K562 (cell line): Measurements from ENCODE around the gene ARL11. TPM values are rescaled to one million over a fixed set of nuclear protein-coding genes. Genes with fewer than 3 reads are reported as not detected.
A peak's percentile ranks its signal among the peaks of the same experiment; 100 is the strongest.

ENCODE experiments used
- ATAC-seq: fragments of 200-7000 bp; cut with Tn5 transposase; 3 replicates; pipeline ENCODE4 v1.9.1; 2020; ENCODE audit warnings: moderate library complexity
- BruUV-seq: library from RNA; stranded (reverse); fragments of 400-500 nt; replicated peaks from 2 replicates; lab custom pipeline; 2021; lab: Mats Ljungman, UMichigan
- CTCF ChIA-PET: fragments of 300-600 bp; formaldehyde crosslinking; extraction: SDS; loops from one replicate; lab custom pipeline; 2021; ENCODE audit warnings: low intra/inter-chr PET ratio; lab: Yijun Ruan, JAX
- POLR2A ChIA-PET: fragments of 300-600, 350-650 bp; sonication (Branson Sonifier 250); formaldehyde crosslinking; extraction: SDS; loops from one replicate; lab custom pipeline; 2021; ENCODE audit warnings: antibody characterized with exemption, inconsistent platforms; lab: Yijun Ruan, JAX
- DNase-seq, 4 experiments: peaks; one replicate each; pipeline versions ENCODE4 v3.0.0 to v3.0.0-alpha.2; 2011 to 2018; ENCODE audit warnings: low spot score in 3 of 4, mixed read lengths in 3 of 4; ENCODE audit errors: extremely low read depth in 1 of 4
- FAIRE-seq: peaks from 2 replicates; lab custom pipeline; 2011; peaks lifted over from hg19 to GRCh38; lab: Jason Lieb, UNC
- H2AFZ ChIP-seq: 2 replicates; pipeline ENCODE4 v1.6.0; 2011; ENCODE audit warnings: low read depth, low read length, control low read depth, inconsistent platforms
- H3K27ac ChIP-seq: fragments of 200-600 bp; 3 replicates; pipeline ENCODE4 v1.8.0; 2011; ENCODE audit warnings: low read depth, mild to moderate bottlenecking, control low read depth, inconsistent platforms, low read length, moderate library complexity, mixed read lengths; ENCODE audit errors: extremely low read depth
- H3K27me3 ChIP-seq, 2 experiments: fragments of 300-600 bp in 1 of 2; 2 replicates in 1 of 2; 3 replicates in 1 of 2; pipeline versions ENCODE4 v1.6.0 to v1.8.0; 2011; ENCODE audit warnings: inconsistent platforms in 2 of 2, low read length in 2 of 2, mild to moderate bottlenecking in 1 of 2, mixed read lengths in 1 of 2, moderate library complexity in 1 of 2; ENCODE audit not compliant: control insufficient read depth in 2 of 2, insufficient read depth in 2 of 2
- H3K36me3 ChIP-seq: fragments of 300-600 bp; 3 replicates; pipeline ENCODE4 v1.8.0; 2011; ENCODE audit warnings: mild to moderate bottlenecking, low read length, inconsistent platforms; ENCODE audit not compliant: control insufficient read depth, insufficient read depth
- H3K4me1 ChIP-seq, 2 experiments: fragments of 200-600 bp in 1 of 2; replicated peaks in 1 of 2; 2 replicates in 1 of 2; 3 replicates in 1 of 2; pipeline versions ENCODE4 v1.5.1 to v1.8.0; 2011; ENCODE audit warnings: inconsistent platforms in 2 of 2, low read length in 2 of 2, mild to moderate bottlenecking in 1 of 2, mixed read lengths in 1 of 2, moderate library complexity in 1 of 2; ENCODE audit not compliant: control insufficient read depth in 2 of 2, insufficient read depth in 2 of 2
- H3K4me2 ChIP-seq: 2 replicates; pipeline ENCODE4 v1.6.1; 2011; ENCODE audit warnings: low read length, control low read depth, inconsistent platforms, mixed read lengths; ENCODE audit not compliant: insufficient read depth
- H3K4me3 ChIP-seq: fragments of 200-600 bp; sonication (generic), shearing (Covaris generic); 2 replicates; pipeline ENCODE4 v1.5.1; 2016; ENCODE audit warnings: control low read depth, inconsistent platforms
- H3K79me2 ChIP-seq: fragments of 200-600 bp; 3 replicates; pipeline ENCODE4 v1.8.0; 2011; ENCODE audit warnings: low read length, inconsistent platforms; ENCODE audit not compliant: control insufficient read depth, insufficient read depth
- H3K9ac ChIP-seq, 2 experiments: 2 replicates each; pipeline versions ENCODE4 v1.6.0 to v1.6.1; 2011; ENCODE audit warnings: low read depth in 2 of 2, low read length in 2 of 2, control low read depth in 1 of 2, inconsistent platforms in 1 of 2, mild to moderate bottlenecking in 1 of 2, mixed read lengths in 1 of 2; ENCODE audit not compliant: insufficient read depth in 1 of 2
- H3K9me1 ChIP-seq: one replicate; pipeline ENCODE4 v1.6.0; 2011; ENCODE audit warnings: inconsistent platforms, mild to moderate bottlenecking, low read length, moderate library complexity; ENCODE audit not compliant: control insufficient read depth, insufficient read depth
- H3K9me3 ChIP-seq: replicated peaks from 2 replicates; pipeline ENCODE4 v1.5.1; 2011; ENCODE audit warnings: low read depth, low read length, inconsistent platforms; ENCODE audit not compliant: control insufficient read depth, insufficient read depth
- H4K20me1 ChIP-seq: replicated peaks from 2 replicates; pipeline ENCODE4 v1.6.1; 2011; ENCODE audit warnings: low read length, inconsistent platforms, mixed read lengths; ENCODE audit not compliant: control insufficient read depth, insufficient read depth
- NFIX ChIP-seq: fragments of 250-450 bp; sonication (Bioruptor Pico); IDR thresholded peaks from 2 replicates; pipeline ENCODE4 v1.4.0; 2020; ENCODE audit warnings: low read depth, mild to moderate bottlenecking, moderate library complexity
- RAD21 ChIP-seq, 2 experiments: fragments of 250-450 bp in 1 of 2; fragments of 450-650 bp in 1 of 2; sonication (Bioruptor Pico) in 1 of 2; formaldehyde crosslinking in 1 of 2; IDR thresholded peaks in 1 of 2; conservative IDR thresholded peaks in 1 of 2; 2 replicates each; pipeline versions ENCODE4 v1.4.0 to v1.8.0; 2020 to 2022; ENCODE audit warnings: mild to moderate bottlenecking in 2 of 2, moderate library complexity in 1 of 2
- RB1 ChIP-seq: fragments of 450-650 bp; IDR thresholded peaks from 2 replicates; pipeline ENCODE4 v1.6.1; 2017; ENCODE audit warnings: low read depth, mild to moderate bottlenecking
- SREBF2 ChIP-seq: sonication (generic); formaldehyde crosslinking; IDR thresholded peaks from 2 replicates; pipeline ENCODE4 v1.4.0; 2020; ENCODE audit warnings: mild to moderate bottlenecking, missing genetic modification reagents
- WGBS: fragments of 100-300 bp; shearing (Covaris generic); methylation state at CpG from one replicate; pipeline ENCODE4 v1.1.6; 2016; ENCODE audit warnings: low coverage, mixed read lengths; ENCODE audit not compliant: insufficient coverage; ENCODE audit errors: missing lambda C conversion rate; 5-methylcytosine and 5-hydroxymethylcytosine counted together
- in situ Hi-C: fragments of 300-500 bp; cut with MboI; formaldehyde crosslinking; loops from 4 replicates; pipeline ENCODE4 v1.15.0; 2018; ENCODE audit warnings: inconsistent platforms, mixed read lengths
- intact Hi-C: fragments of 100-400 bp; cut with micrococcal nuclease; formaldehyde crosslinking; loops from 2 replicates; pipeline ENCODE4 v1.14.2; 2022
- polyA plus RNA-seq, 8 experiments: library from polyadenylated mRNA; depleted of rRNA in 4 of 8; stranded (reverse) in 5 of 8; unstranded in 3 of 8; fragments of >200 nt; fragmentation: Nextera tagmentation in 2 of 8; fragmentation: Illumina TruSeq in 1 of 8; extraction: Ambion mirVana in 2 of 8; extraction: Trizol in 1 of 8; gene quantifications; 2 replicates each; pipeline versions ENCODE4 v1.2.1 to v1.2.3, GENCODE V29; 2011 to 2014; ENCODE audit warnings: inconsistent platforms in 1 of 8, missing spikeins in 1 of 8
- total RNA-seq, 7 experiments: library from RNA; depleted of rRNA in 6 of 7; stranded (reverse); fragments of >200 nt in 6 of 7; fragmentation: Illumina TruSeq in 2 of 7; extraction: Trizol in 2 of 7; gene quantifications; 2 replicates each; pipeline versions ENCODE4 v1.2.1 to v1.2.3, GENCODE V29; 2011 to 2021; ENCODE audit warnings: low replicate concordance in 1 of 7
- TF ChIP-seq, protein P1 (sequence below): fragments of 450-650 bp; IDR thresholded peaks from 2 replicates; pipeline ENCODE4 v1.7.0; 2016; ENCODE audit warnings: borderline replicate concordance
- TF ChIP-seq, protein P2 (sequence below), 3 experiments: fragments of 200-800 bp in 1 of 3; sonication (Bioruptor generic) in 1 of 3; sonication (generic) in 1 of 3; formaldehyde crosslinking in 1 of 3; IDR thresholded peaks; 2 replicates each; pipeline versions ENCODE4 v1.6.1 to v1.8.0; 2016 to 2022; ENCODE audit warnings: mild to moderate bottlenecking in 2 of 3, missing compliant biosample characterization in 2 of 3, missing genetic modification characterization in 2 of 3, missing genetic modification reagents in 1 of 3
- TF ChIP-seq, protein P3 (sequence below): sonication (generic); formaldehyde crosslinking; IDR thresholded peaks from 2 replicates; pipeline ENCODE4 v1.8.0; 2022; ENCODE audit warnings: missing genetic modification reagents, mild to moderate bottlenecking, moderate library complexity, borderline replicate concordance
- TF ChIP-seq, protein P4 (sequence below): fragments of 200-800 bp; sonication (Bioruptor generic); IDR thresholded peaks from 2 replicates; pipeline ENCODE4 v1.6.1; 2017; ENCODE audit warnings: missing genetic modification characterization, missing compliant biosample characterization

ARL11 gene
- total and polyA plus RNA-seq, 9 of the 15 experiments (the other 6 are each of a cell fraction or from before 2014, with no cell fraction given) = 0.18 to 0.87 (median 0.45) TPM

DNA sequence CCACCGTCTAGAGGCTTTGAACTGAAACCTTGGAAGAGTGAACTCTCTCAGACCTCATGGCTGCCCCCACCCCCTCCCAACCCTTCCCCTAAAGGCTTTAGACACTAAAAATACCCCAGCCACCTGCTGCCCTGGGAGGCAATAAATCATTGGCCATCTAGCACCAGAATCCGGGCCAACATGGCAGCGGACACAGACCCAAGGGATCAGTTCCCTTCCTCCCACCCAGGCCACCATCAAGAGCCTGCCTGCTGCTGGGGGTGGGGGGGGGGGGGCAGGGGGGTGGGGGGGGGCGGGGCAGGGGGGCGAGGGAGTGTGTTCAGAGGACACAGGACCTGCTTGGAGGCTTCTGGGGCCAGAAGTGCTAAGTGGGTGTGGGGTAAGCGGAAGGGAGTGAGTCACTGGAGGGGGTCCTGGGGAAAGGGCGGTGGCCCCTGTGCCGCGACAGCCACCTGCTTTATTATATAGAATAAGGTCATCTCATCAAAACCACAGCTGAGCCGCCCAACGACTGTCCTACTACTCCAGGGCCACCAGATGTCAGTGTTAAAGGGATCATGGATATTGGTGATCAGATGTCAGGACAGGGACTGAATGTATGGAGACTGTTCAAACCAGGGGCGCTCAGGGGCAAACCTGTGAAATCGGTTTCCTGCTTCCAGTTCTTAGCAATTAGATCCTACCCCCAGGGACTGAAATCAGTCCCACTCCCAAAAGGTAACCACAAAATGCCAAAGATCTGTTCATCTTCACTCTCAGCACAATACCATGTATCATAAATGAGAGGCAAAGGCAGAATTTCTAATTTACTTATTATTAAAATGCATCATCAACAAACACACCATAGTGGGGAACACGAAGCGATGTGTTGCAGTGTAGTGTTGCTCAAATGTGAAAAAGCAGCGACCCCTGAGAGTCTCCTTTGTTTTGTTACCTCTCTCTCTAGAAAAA lies 24.3 kb downstream of the ARL11 start:
- no peak overlapping the region for H3K4me2 ChIP-seq
- in situ Hi-C loops (loop anchor here (5.0 to 25.0 kb wide), 2 partner anchors 195 to 1410 kb away; no protein-coding TSS in a partner anchor), intact Hi-C loops (loop anchor here (2.0 to 5.0 kb wide), 2 partner anchors 140 to 196 kb away; partner anchors contain the start of gene KPNA3)
- H4K20me1 ChIP-seq = no peaks in the 10 kb centered on the region
- WGBS = 6% methylated on average over 10 of the region's 16 CpGs
- peak; percentile 48 to 64 (median 55) for DNase-seq
- no peaks in the 10 kb centered on the region for H3K9me3 ChIP-seq
- no peak overlapping the region for H3K27ac ChIP-seq
- H3K36me3 ChIP-seq = no peaks in the 10 kb centered on the region
- FAIRE-seq = peak; percentile 78
- no peaks in the 10 kb centered on the region for H3K9me1 ChIP-seq
- ChIA-PET POLR2A (interaction anchor here (0.6 kb wide), 1 partner anchor 12 kb away, joined by 3 read pairs; no protein-coding TSS in a partner anchor), CTCF (no interaction called here)
- no peaks in the 10 kb centered on the region for H3K4me1 ChIP-seq
- ATAC-seq = peak; percentile 95
- H2AFZ ChIP-seq = no peak overlapping the region
- no peaks in the 10 kb centered on the region for H3K27me3 ChIP-seq
- H3K9ac ChIP-seq = no peak overlapping the region
- no TSS peak for BruUV-seq
- H3K79me2 ChIP-seq = no peaks in the 10 kb centered on the region
- no peak overlapping the region for H3K4me3 ChIP-seq
- TF ChIP-seq, protein P1, sequence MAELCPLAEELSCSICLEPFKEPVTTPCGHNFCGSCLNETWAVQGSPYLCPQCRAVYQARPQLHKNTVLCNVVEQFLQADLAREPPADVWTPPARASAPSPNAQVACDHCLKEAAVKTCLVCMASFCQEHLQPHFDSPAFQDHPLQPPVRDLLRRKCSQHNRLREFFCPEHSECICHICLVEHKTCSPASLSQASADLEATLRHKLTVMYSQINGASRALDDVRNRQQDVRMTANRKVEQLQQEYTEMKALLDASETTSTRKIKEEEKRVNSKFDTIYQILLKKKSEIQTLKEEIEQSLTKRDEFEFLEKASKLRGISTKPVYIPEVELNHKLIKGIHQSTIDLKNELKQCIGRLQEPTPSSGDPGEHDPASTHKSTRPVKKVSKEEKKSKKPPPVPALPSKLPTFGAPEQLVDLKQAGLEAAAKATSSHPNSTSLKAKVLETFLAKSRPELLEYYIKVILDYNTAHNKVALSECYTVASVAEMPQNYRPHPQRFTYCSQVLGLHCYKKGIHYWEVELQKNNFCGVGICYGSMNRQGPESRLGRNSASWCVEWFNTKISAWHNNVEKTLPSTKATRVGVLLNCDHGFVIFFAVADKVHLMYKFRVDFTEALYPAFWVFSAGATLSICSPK = no peak
- TF ChIP-seq, protein P2, sequence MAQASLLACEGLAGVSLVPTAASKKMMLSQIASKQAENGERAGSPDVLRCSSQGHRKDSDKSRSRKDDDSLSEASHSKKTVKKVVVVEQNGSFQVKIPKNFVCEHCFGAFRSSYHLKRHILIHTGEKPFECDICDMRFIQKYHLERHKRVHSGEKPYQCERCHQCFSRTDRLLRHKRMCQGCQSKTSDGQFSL (CRISPR knock-in tag; IDR thresholded peaks at IDR 0.05) = no peak
- TF ChIP-seq, protein P2 (tag; IDR thresholded peaks at IDR 0.05) = 0 out of 4 replicates have a peak, but pooled peaks of 1 of the 2 experiments have one; percentile 54
- TF ChIP-seq NFIX = no peak
- no peak for TF ChIP-seq SREBF2 (CRISPR knock-in tag)
- TF ChIP-seq, protein P3, sequence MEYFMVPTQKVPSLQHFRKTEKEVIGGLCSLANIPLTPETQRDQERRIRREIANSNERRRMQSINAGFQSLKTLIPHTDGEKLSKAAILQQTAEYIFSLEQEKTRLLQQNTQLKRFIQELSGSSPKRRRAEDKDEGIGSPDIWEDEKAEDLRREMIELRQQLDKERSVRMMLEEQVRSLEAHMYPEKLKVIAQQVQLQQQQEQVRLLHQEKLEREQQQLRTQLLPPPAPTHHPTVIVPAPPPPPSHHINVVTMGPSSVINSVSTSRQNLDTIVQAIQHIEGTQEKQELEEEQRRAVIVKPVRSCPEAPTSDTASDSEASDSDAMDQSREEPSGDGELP (CRISPR knock-in tag) = peak; percentile 36; the same call in 1 of the 2 replicates
- peak; percentile 32 to 67 for TF ChIP-seq RAD21 (CRISPR knock-in tag; conservative IDR thresholded peaks at IDR 0.05 in 1 of 2, IDR thresholded peaks at IDR 0.05 in 1 of 2)
- TF ChIP-seq RB1 = no peak
- TF ChIP-seq, protein P4, sequence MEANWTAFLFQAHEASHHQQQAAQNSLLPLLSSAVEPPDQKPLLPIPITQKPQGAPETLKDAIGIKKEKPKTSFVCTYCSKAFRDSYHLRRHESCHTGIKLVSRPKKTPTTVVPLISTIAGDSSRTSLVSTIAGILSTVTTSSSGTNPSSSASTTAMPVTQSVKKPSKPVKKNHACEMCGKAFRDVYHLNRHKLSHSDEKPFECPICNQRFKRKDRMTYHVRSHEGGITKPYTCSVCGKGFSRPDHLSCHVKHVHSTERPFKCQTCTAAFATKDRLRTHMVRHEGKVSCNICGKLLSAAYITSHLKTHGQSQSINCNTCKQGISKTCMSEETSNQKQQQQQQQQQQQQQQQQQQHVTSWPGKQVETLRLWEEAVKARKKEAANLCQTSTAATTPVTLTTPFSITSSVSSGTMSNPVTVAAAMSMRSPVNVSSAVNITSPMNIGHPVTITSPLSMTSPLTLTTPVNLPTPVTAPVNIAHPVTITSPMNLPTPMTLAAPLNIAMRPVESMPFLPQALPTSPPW (CRISPR knock-in tag) = peak; percentile 46; the same call in 1 of the 2 replicates
